ENCODE measurements around the gene NPDC1. TPM values are rescaled to one million over a fixed set of nuclear protein-coding genes. Genes with fewer than 3 reads are reported as not detected.

Gene NPDC1
- total and polyA plus RNA-seq, 2 donors (not counting 1 experiment from before 2014, with no cell fraction given): 0.17 to 0.19 TPM

DNA sequence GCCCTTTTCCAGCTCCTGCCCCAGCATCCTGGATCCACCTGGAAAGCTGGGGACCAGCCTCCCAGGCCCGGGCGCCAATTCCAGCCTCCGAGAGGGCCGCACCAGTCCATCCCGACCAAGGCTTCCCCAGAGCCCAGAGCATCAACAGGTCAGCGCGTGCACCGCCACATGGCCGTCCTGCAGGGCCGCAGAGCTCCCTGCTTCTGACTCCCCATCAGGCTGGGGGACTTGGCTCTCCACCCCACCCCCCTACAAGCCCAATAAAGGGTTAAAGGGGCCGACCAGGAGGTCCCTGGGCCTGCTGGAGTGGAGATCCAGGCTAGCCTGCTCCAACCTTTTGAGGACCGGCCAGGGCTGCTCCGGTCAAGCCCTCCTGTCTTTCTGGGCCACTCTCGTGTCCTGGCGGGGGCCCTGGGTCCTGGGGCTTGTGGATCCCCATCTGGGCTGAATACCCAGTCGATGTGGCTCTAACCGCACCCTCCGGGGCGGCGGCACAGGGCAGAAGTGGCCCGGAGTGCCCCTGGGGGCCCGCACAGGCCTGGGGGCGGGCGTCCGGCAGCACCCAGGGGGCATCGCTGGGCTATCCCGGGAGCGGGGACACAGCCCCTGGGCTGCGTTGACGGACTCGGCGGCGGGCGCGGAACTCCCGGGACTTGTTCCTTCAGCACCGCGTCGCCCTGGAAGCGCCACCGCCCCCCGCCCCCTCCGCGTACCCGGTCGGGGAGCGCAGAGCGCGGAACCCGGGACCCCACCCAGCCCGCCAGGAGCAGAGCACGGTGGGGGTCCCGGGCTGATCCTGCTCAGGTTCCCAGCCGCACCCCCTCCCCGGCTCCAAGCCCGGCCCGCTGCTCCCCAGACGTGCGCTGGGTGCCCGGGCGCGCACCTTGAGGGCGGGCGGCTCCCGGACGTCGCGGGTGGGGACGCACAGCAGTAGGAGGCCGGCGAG, 7.3 kb upstream of the NPDC1 start:
- Histone ChIP-seq H3K4me2 (replicated peaks; ENCODE audit: low read depth, low read length, poor library complexity, severe bottlenecking) (peak overlapping the region; percentile 94), H3K27me3 (replicated peaks in 1 of 4; ENCODE audit: control extremely low read depth in 1 of 4, control insufficient read depth in 3 of 4, insufficient read depth in 4 of 4, low read length in 3 of 4) (peaks cover 0 to 59% (median 32%) of the 10 kb centered on the region in 4 experiments), H3K9me3 (ENCODE audit: control extremely low read depth in 1 of 3, control insufficient read depth in 2 of 3, insufficient read depth in 1 of 3, low read length in 2 of 3) (peaks cover 0 to 20% (median 0%) of the 10 kb centered on the region in 3 donors), H3K36me3 (replicated peaks in 1 of 2; ENCODE audit: control extremely low read depth in 1 of 2, control insufficient read depth in 1 of 2, extremely low read depth in 1 of 2, insufficient read depth in 2 of 2, low read length in 1 of 2) (no peaks in the 10 kb centered on the region), H3K9ac (ENCODE audit: low read length) (peak overlapping the region; percentile 42), H3K79me2 (ENCODE audit: control insufficient read depth, insufficient read depth, low read length) (no peaks in the 10 kb centered on the region), H3K27ac (ENCODE audit: low read length in 2 of 2) (no peak overlapping the region), H3K4me1 (ENCODE audit: control insufficient read depth in 2 of 2, insufficient read depth in 2 of 2, low read length in 2 of 2) (peaks cover 14 to 15% of the 10 kb centered on the region in 2 donors), H2AFZ (ENCODE audit: insufficient read depth, low read depth, low read length, poor library complexity, severe bottlenecking) (peak overlapping the region; percentile 58), H4K20me1 (ENCODE audit: control insufficient read depth, insufficient read depth, low read length, poor library complexity, severe bottlenecking) (no peaks in the 10 kb centered on the region), H3K4me3 (ENCODE audit: control extremely low read depth in 1 of 5, extremely low read depth in 1 of 5, insufficient read depth in 1 of 5, low read depth in 2 of 5, low read length in 4 of 5) (peak overlapping the region in 3 of 5 experiments; percentile 30 to 44 (median 41))
- 11% methylated on average over 70 of the region's 71 CpGs for WGBS (ENCODE audit: insufficient coverage)
- H3K4me1 Mint-ChIP-seq: peaks cover 4% of the 10 kb centered on the region
- H3K4me3 Mint-ChIP-seq: peak overlapping the region; percentile 13
- TF ChIP-seq EZH2 (IDR thresholded peaks at IDR 0.05; ENCODE audit: borderline replicate concordance, insufficient read depth, low read depth, low read length, poor library complexity, severe bottlenecking): peak; percentile 64
- TF ChIP-seq, protein P1, sequence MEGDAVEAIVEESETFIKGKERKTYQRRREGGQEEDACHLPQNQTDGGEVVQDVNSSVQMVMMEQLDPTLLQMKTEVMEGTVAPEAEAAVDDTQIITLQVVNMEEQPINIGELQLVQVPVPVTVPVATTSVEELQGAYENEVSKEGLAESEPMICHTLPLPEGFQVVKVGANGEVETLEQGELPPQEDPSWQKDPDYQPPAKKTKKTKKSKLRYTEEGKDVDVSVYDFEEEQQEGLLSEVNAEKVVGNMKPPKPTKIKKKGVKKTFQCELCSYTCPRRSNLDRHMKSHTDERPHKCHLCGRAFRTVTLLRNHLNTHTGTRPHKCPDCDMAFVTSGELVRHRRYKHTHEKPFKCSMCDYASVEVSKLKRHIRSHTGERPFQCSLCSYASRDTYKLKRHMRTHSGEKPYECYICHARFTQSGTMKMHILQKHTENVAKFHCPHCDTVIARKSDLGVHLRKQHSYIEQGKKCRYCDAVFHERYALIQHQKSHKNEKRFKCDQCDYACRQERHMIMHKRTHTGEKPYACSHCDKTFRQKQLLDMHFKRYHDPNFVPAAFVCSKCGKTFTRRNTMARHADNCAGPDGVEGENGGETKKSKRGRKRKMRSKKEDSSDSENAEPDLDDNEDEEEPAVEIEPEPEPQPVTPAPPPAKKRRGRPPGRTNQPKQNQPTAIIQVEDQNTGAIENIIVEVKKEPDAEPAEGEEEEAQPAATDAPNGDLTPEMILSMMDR (IDR thresholded peaks at IDR 0.05): no peak
- no peaks in the 10 kb centered on the region for H3K9me3 Mint-ChIP-seq (ENCODE audit: insufficient read depth)
- ChIA-PET POLR2A (interaction anchor here (0.8 to 1.0 kb wide), 2 partner anchors 24 to 189 kb away, joined by 3 to 4 read pairs; no protein-coding TSS in a partner anchor), CTCF (interaction anchor here (0.8 to 1.5 kb wide), 4 partner anchors 8 to 17 kb away, joined by 3 to 6 read pairs (median 4); no protein-coding TSS in a partner anchor)
- H3K27ac Mint-ChIP-seq: no peak overlapping the region
- intact Hi-C loops (cut with micrococcal nuclease): no loop called here
- H3K27me3 Mint-ChIP-seq: peaks cover 13% of the 10 kb centered on the region
- no peak for ATAC-seq (ENCODE audit: low read depth)
- DNase-seq: peak; percentile 46

Data from B cell (primary cell).